ENCODE measurements around the gene EPHX1. TPM values are rescaled to one million over a fixed set of nuclear protein-coding genes. Genes with fewer than 3 reads are reported as not detected.

EPHX1 gene
- total RNA-seq, 1 donor: 31.5 TPM

- no peak for TF ChIP-seq CTCF (IDR thresholded peaks at IDR 0.05; ENCODE audit: insufficient read depth, low read depth, low read length)
- DNase-seq (ENCODE audit: low read depth): no peak
- H3K4me3 ChIP-seq (ENCODE audit: low read depth, low read length): no peak overlapping the region
Observed at GRCh38 chr1:225838793-225839192, 28.9 kb downstream of the EPHX1 start.

- no peak overlapping the region for H3K4me3 ChIP-seq (ENCODE audit: low read depth, low read length)
- TF ChIP-seq CTCF (IDR thresholded peaks at IDR 0.05; ENCODE audit: insufficient read depth, low read depth, low read length): no peak
Observed at GRCh38 chr1:225840223-225840610, 30.3 kb downstream of the EPHX1 start.

GRCh38 chr1:225840713-225841112 lies 30.8 kb downstream of the EPHX1 start:
- H3K4me3 ChIP-seq (ENCODE audit: low read depth, low read length): no peak overlapping the region
- DNase-seq (ENCODE audit: low read depth): no peak
- no peak for TF ChIP-seq CTCF (IDR thresholded peaks at IDR 0.05; ENCODE audit: insufficient read depth, low read depth, low read length)

More at GRCh38 chr1:225840223-225840610, 30.3 kb downstream of the EPHX1 start:
- no peak for DNase-seq (ENCODE audit: low read depth)

- TF ChIP-seq CTCF (IDR thresholded peaks at IDR 0.05; ENCODE audit: insufficient read depth, low read depth, low read length): no peak
- DNase-seq (ENCODE audit: low read depth): no peak
- H3K4me3 ChIP-seq (ENCODE audit: low read depth, low read length): no peak overlapping the region
Observed at GRCh38 chr1:225842074-225842473, 32.1 kb downstream of the EPHX1 start.

- DNase-seq (ENCODE audit: low read depth): no peak
- TF ChIP-seq CTCF (IDR thresholded peaks at IDR 0.05; ENCODE audit: insufficient read depth, low read depth, low read length): no peak
- H3K4me3 ChIP-seq (ENCODE audit: low read depth, low read length): no peak overlapping the region
Observed at GRCh38 chr1:225842788-225843425, 33.0 kb downstream of the EPHX1 start.

- TF ChIP-seq CTCF (IDR thresholded peaks at IDR 0.05; ENCODE audit: insufficient read depth, low read depth, low read length): no peak
- no peak for DNase-seq (ENCODE audit: low read depth)
- no peak overlapping the region for H3K4me3 ChIP-seq (ENCODE audit: low read depth, low read length)
Observed at GRCh38 chr1:225843426-225843795, 33.5 kb downstream of the EPHX1 start.
